Right cardiac atrium (tissue), 5 donors: Measurements from ENCODE around the gene NRN1L. TPM values are rescaled to one million over a fixed set of nuclear protein-coding genes. Genes with fewer than 3 reads are reported as not detected.
"Not testable (repeated sequence)": the region's sequence is repeated elsewhere in the genome, so short reads cannot be mapped to it uniquely, and the experiment has no call there.

Source experiments
- ATAC-seq, 2 donors: fragments of 200-7000 bp; cut with Tn5 transposase; one replicate each; pipeline versions ENCODE4 v1.8.0 to v1.9.1; 2020; ENCODE audit warnings: moderate library complexity in 2 of 2, mild to moderate bottlenecking in 1 of 2
- DNase-seq, 3 donors: peaks; one replicate each; pipeline ENCODE4 v3.0.0-alpha.2; 2020
- H3K27ac ChIP-seq: one replicate; pipeline ENCODE4 v1.5.1; 2013; ENCODE audit warnings: mild to moderate bottlenecking, low read length, control low read depth, moderate library complexity
- H3K27me3 ChIP-seq: one replicate; pipeline ENCODE4 v1.6.1; 2013; ENCODE audit not compliant: control insufficient read depth, insufficient read depth
- H3K4me1 ChIP-seq: one replicate; pipeline ENCODE4 v1.6.1; 2013; ENCODE audit warnings: low read length; ENCODE audit not compliant: control insufficient read depth, insufficient read depth
- H3K4me3 ChIP-seq: one replicate; pipeline ENCODE4 v1.5.1; 2013; ENCODE audit warnings: low read length, control low read depth
- H3K9me3 ChIP-seq: one replicate; pipeline ENCODE4 v1.6.1; 2013; ENCODE audit warnings: low read length; ENCODE audit not compliant: control insufficient read depth
- WGBS: extraction: QIAGEN DNeasy Blood & Tissue Kit; methylation state at CpG from one replicate; pipeline ENCODE4 v1.1.7; 2013; 5-methylcytosine and 5-hydroxymethylcytosine counted together
- intact Hi-C, 4 donors: fragments of 100-400 bp; cut with DNase I; formaldehyde crosslinking; loops; one replicate each; pipeline versions ENCODE4 v1.11.0 to v1.14.0; 2022 to 2023
- polyA plus RNA-seq: library from polyadenylated mRNA; stranded (reverse); fragments of 200-250 nt; gene quantifications from one replicate; pipeline ENCODE4 v1.2.3, GENCODE V29; 2013
- total RNA-seq, 4 donors: library from RNA; stranded (reverse); fragmentation: NEBNext Ultra II Directional; extraction: Animal tissue kit (Norgen Biotek cat#: 25700); gene quantifications; one replicate each; pipeline ENCODE4 v1.2.1, GENCODE V29; 2021
- donor health status: healthy with polysubstance abuse.
- donor health status: DM: no; HTN: yes; CAD: no.
- donor health status: DM: no; HTN: no; CAD: no.
- donor health status: DM: no; HTN: yes; CAD: no; lungs with severe emphysema.
- donor health status: DM: yes; HTN: yes; CAD: no.

NRN1L gene
- total and polyA plus RNA-seq, 5 donors, result 0.41 to 0.53 TPM; not detected in 3

GRCh38 chr16:67907397-67908180 is 22.9 kb downstream of the NRN1L start:
- Histone ChIP-seq H3K27ac (no peak overlapping the region), H3K4me1 (no peaks in the 10 kb centered on the region), H3K4me3 (no peak overlapping the region), H3K27me3 (no peaks in the 10 kb centered on the region), H3K9me3 (no peaks in the 10 kb centered on the region)
- intact Hi-C loops, result no loop called here
- no peak for ATAC-seq
- WGBS, result 87% methylated on average over 11 of the region's 11 CpGs
- no peak for DNase-seq

- ATAC-seq (peak in 1 of 2 donors; percentile 26), DNase-seq (no peak)
- WGBS, result 94% methylated on average over 36 of the region's 36 CpGs
- no peaks in the 10 kb centered on the region for H3K27me3 ChIP-seq
- no peak overlapping the region for H3K4me3 ChIP-seq
- H3K9me3 ChIP-seq, result no peaks in the 10 kb centered on the region
- intact Hi-C loops, result no loop called here
- H3K27ac ChIP-seq, result no peak overlapping the region
- H3K4me1 ChIP-seq, result no peaks in the 10 kb centered on the region
Observed at GRCh38 chr16:67909056-67909742, 24.5 kb downstream of the NRN1L start.

GRCh38 chr16:67910158-67910557 is 25.5 kb downstream of the NRN1L start:
- Histone ChIP-seq H3K27me3 (no peaks in the 10 kb centered on the region), H3K4me1 (no peaks in the 10 kb centered on the region), H3K9me3 (no peaks in the 10 kb centered on the region), H3K27ac (no peak overlapping the region), H3K4me3 (no peak overlapping the region)
- ATAC-seq (no peak), DNase-seq (no peak)
- intact Hi-C loops, result no loop called here
- 66% methylated on average over 2 of the region's 2 CpGs for WGBS

DNA sequence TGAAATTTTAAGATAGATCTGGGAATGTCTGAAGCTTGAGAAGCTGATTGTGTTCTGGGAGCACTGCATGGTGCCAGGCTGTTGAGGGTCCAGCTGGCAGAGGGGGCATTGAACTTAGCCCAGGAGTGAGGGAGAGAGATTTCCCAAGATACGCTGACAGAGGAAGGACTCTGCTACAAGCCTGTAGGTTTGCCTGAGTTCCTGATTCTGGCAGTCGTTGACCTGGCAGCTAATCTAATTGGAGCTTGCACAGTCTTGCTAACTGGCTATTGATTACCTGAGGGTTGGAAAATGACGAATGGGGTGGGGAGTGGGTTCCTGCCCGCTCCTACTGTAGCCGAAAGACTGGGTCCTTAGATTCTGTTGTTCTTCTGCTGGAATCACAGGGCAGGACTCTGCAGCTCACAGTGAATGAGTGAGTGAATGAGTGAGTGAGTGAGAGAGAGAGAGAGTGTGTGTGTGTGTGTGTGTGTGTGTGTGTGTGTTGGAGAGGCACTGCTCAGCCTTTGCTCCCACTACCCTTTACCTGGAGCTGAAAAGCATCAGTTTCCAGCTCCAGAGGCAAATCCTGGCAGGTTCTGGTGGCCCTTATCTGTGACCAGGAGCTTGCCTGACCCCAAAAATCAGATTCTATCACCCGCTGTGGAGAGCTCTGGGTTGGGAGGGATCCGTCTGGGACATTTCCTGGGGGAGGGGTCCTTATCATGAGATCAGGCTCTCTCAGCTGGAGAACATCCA is 30.2 kb downstream of the NRN1L start:
- DNase-seq (no peak), ATAC-seq (no peak)
- Histone ChIP-seq H3K4me1 (peaks cover 9% of the 10 kb centered on the region), H3K27ac (no peak overlapping the region), H3K27me3 (no peaks in the 10 kb centered on the region), H3K9me3 (no peaks in the 10 kb centered on the region), H3K4me3 (no peak overlapping the region)
- intact Hi-C loops, result loop anchor here in 1 of 4 donors (5.0 kb wide), 1 partner anchor 83 kb away; no protein-coding TSS in a partner anchor
- 74% methylated on average over 7 of the region's 7 CpGs for WGBS

- DNase-seq, H3K9me3 ChIP-seq, ATAC-seq, H3K4me3 ChIP-seq, H3K27me3 ChIP-seq, H3K4me1 ChIP-seq, H3K27ac ChIP-seq: not testable (repeated sequence)
- 63% methylated on average over 2 of the region's 2 CpGs for WGBS
- intact Hi-C loops, result loop anchor here in 1 of 4 donors (5.0 kb wide), 1 partner anchor 83 kb away; no protein-coding TSS in a partner anchor
Observed at GRCh38 chr16:67915496-67915769, 30.7 kb downstream of the NRN1L start.

- no peaks in the 10 kb centered on the region for H3K9me3 ChIP-seq
- no peak for ATAC-seq
- intact Hi-C loops, result loop anchor here in 1 of 4 donors (5.0 kb wide), 1 partner anchor 84 kb away; no protein-coding TSS in a partner anchor
- WGBS, result 79% methylated on average over 7 of the region's 7 CpGs
- H3K27me3 ChIP-seq, result no peaks in the 10 kb centered on the region
- no peak overlapping the region for H3K27ac ChIP-seq
- peaks cover 9% of the 10 kb centered on the region for H3K4me1 ChIP-seq
- no peak overlapping the region for H3K4me3 ChIP-seq
- no peak for DNase-seq
Observed at GRCh38 chr16:67915831-67916723, 31.4 kb downstream of the NRN1L start.

GRCh38 chr16:67917140-67917851 is 32.6 kb downstream of the NRN1L start:
- Histone ChIP-seq H3K4me3 (no peak overlapping the region), H3K27me3 (no peaks in the 10 kb centered on the region), H3K4me1 (peaks cover 9% of the 10 kb centered on the region), H3K9me3 (no peaks in the 10 kb centered on the region), H3K27ac (peak overlapping the region; percentile 82)
- DNase-seq, result peak; percentile 68 to 90 (median 86)
- peak; percentile 61 to 76 for ATAC-seq
- intact Hi-C loops, result loop anchor here in 1 of 4 donors (5.0 kb wide), 1 partner anchor 85 kb away; no protein-coding TSS in a partner anchor
- 39% methylated on average over 6 of the region's 6 CpGs for WGBS

GRCh38 chr16:67917852-67918236 is 33.2 kb downstream of the NRN1L start:
- no peak overlapping the region for H3K4me3 ChIP-seq
- 68% methylated on average over 4 of the region's 4 CpGs for WGBS

GRCh38 chr16:67919622-67920221 is 35.0 kb downstream of the NRN1L start:
- ATAC-seq (peak in 1 of 2 donors; percentile 64), DNase-seq (peak in 1 of 3 donors; percentile 49)
- WGBS, result 72% methylated on average over 6 of the region's 6 CpGs
- no peaks in the 10 kb centered on the region for H3K27me3 ChIP-seq
- peak overlapping the region; percentile 7 for H3K27ac ChIP-seq
- no peaks in the 10 kb centered on the region for H3K9me3 ChIP-seq
- H3K4me3 ChIP-seq, result no peak overlapping the region
- peaks cover 14% of the 10 kb centered on the region for H3K4me1 ChIP-seq
- intact Hi-C loops, result loop anchor here in 1 of 4 donors (5.0 kb wide), 1 partner anchor 87 kb away; no protein-coding TSS in a partner anchor

More at GRCh38 chr16:67917852-67918236, 33.2 kb downstream of the NRN1L start:
- peak; percentile 32 to 76 for ATAC-seq
- no peak for DNase-seq
- H3K9me3 ChIP-seq, result no peaks in the 10 kb centered on the region
- intact Hi-C loops, result loop anchor here in 1 of 4 donors (5.0 kb wide), 1 partner anchor 86 kb away; no protein-coding TSS in a partner anchor
- H3K27ac ChIP-seq, result peak overlapping the region; percentile 89
- no peaks in the 10 kb centered on the region for H3K27me3 ChIP-seq
- peaks cover 9% of the 10 kb centered on the region for H3K4me1 ChIP-seq
